Stimulated activated memory B cell treated with anti-CD40 and anti-IgM and Interleukin-4, amounts not matched to agents 10 μg/mL and 1 μg/mL and 100 μg/mL, for 72 hours (primary cell): Measurements from ENCODE around the gene ERC2.

Experiments
- ATAC-seq: fragments of 150-1000 bp; cut with Tn5 transposase; 2 replicates; pipeline ENCODE4 v1.10.0; 2021
- H3K27ac Mint-ChIP-seq: one replicate; pipeline ENCODE4 v1.8.0; 2022; ENCODE audit warnings: mild to moderate bottlenecking, mixed read lengths
- H3K27me3 Mint-ChIP-seq: one replicate; pipeline ENCODE4 v1.8.0; 2022; ENCODE audit warnings: mixed read lengths
- H3K36me3 Mint-ChIP-seq: one replicate; pipeline ENCODE4 v1.8.0; 2022; ENCODE audit warnings: mixed read lengths
- H3K4me1 Mint-ChIP-seq: one replicate; pipeline ENCODE4 v1.8.0; 2022; ENCODE audit warnings: mixed read lengths
- H3K4me3 Mint-ChIP-seq: one replicate; pipeline ENCODE4 v1.8.0; 2022; ENCODE audit warnings: mild to moderate bottlenecking, moderate library complexity, mixed read lengths
- H3K9me3 Mint-ChIP-seq: one replicate; pipeline ENCODE4 v1.8.0; 2022; ENCODE audit warnings: mixed read lengths

Gene ERC2

GRCh38 chr3:56321892-56322291 lies 146.4 kb downstream of the ERC2 start:
- Mint-ChIP-seq H3K36me3 (no peaks in the 10 kb centered on the region), H3K27me3 (peaks cover 11% of the 10 kb centered on the region), H3K4me3 (no peak overlapping the region), H3K4me1 (peaks cover 32% of the 10 kb centered on the region), H3K9me3 (no peaks in the 10 kb centered on the region), H3K27ac (peak overlapping the region; percentile 12)
- ATAC-seq, result peak; percentile 71

- H3K9me3 Mint-ChIP-seq, result no peaks in the 10 kb centered on the region
- no peaks in the 10 kb centered on the region for H3K36me3 Mint-ChIP-seq
- no peak overlapping the region for H3K4me3 Mint-ChIP-seq
- H3K27me3 Mint-ChIP-seq, result peaks cover 6% of the 10 kb centered on the region
- peaks cover 32% of the 10 kb centered on the region for H3K4me1 Mint-ChIP-seq
- no peak overlapping the region for H3K27ac Mint-ChIP-seq
- ATAC-seq, result no peak
Observed at GRCh38 chr3:56321383-56321782, 146.9 kb downstream of the ERC2 start.

GRCh38 chr3:56320883-56321282 lies 147.4 kb downstream of the ERC2 start:
- H3K27ac Mint-ChIP-seq, result no peak overlapping the region
- H3K4me3 Mint-ChIP-seq, result no peak overlapping the region
- no peak for ATAC-seq
- H3K36me3 Mint-ChIP-seq, result no peaks in the 10 kb centered on the region
- peaks cover 6% of the 10 kb centered on the region for H3K27me3 Mint-ChIP-seq
- H3K9me3 Mint-ChIP-seq, result no peaks in the 10 kb centered on the region
- peaks cover 32% of the 10 kb centered on the region for H3K4me1 Mint-ChIP-seq

- no peak overlapping the region for H3K4me3 Mint-ChIP-seq
- no peaks in the 10 kb centered on the region for H3K36me3 Mint-ChIP-seq
- peaks cover 6% of the 10 kb centered on the region for H3K27me3 Mint-ChIP-seq
- ATAC-seq, result no peak
- peaks cover 32% of the 10 kb centered on the region for H3K4me1 Mint-ChIP-seq
- no peak overlapping the region for H3K27ac Mint-ChIP-seq
- H3K9me3 Mint-ChIP-seq, result no peaks in the 10 kb centered on the region
Observed at GRCh38 chr3:56318891-56319290, 149.4 kb downstream of the ERC2 start.

GRCh38 chr3:56316944-56317343 lies 151.3 kb downstream of the ERC2 start:
- no peak for ATAC-seq
- H3K9me3 Mint-ChIP-seq, result no peaks in the 10 kb centered on the region
- no peak overlapping the region for H3K27ac Mint-ChIP-seq

GRCh38 chr3:56314842-56315241 lies 153.4 kb downstream of the ERC2 start:
- Mint-ChIP-seq H3K4me1 (peaks cover 3% of the 10 kb centered on the region), H3K36me3 (no peaks in the 10 kb centered on the region), H3K27ac (no peak overlapping the region), H3K27me3 (peaks cover 6% of the 10 kb centered on the region), H3K9me3 (no peaks in the 10 kb centered on the region), H3K4me3 (no peak overlapping the region)
- ATAC-seq, result no peak

More at GRCh38 chr3:56316944-56317343, 151.3 kb downstream of the ERC2 start:
- Mint-ChIP-seq H3K27me3 (peaks cover 6% of the 10 kb centered on the region), H3K4me3 (no peak overlapping the region), H3K36me3 (no peaks in the 10 kb centered on the region), H3K4me1 (peaks cover 23% of the 10 kb centered on the region)

- Mint-ChIP-seq H3K4me3 (no peak overlapping the region), H3K36me3 (no peaks in the 10 kb centered on the region), H3K27ac (no peak overlapping the region), H3K9me3 (no peaks in the 10 kb centered on the region), H3K27me3 (no peaks in the 10 kb centered on the region), H3K4me1 (no peaks in the 10 kb centered on the region)
- ATAC-seq, result no peak
Observed at GRCh38 chr3:56309465-56309864, 158.8 kb downstream of the ERC2 start.

GRCh38 chr3:56308471-56308870 lies 159.8 kb downstream of the ERC2 start:
- no peak for ATAC-seq
- no peak overlapping the region for H3K27ac Mint-ChIP-seq
- H3K27me3 Mint-ChIP-seq, result no peaks in the 10 kb centered on the region
- H3K36me3 Mint-ChIP-seq, result no peaks in the 10 kb centered on the region
- H3K4me3 Mint-ChIP-seq, result no peak overlapping the region
- no peaks in the 10 kb centered on the region for H3K9me3 Mint-ChIP-seq
- H3K4me1 Mint-ChIP-seq, result peaks cover 4% of the 10 kb centered on the region

- Mint-ChIP-seq H3K27ac (no peak overlapping the region), H3K4me1 (peaks cover 8% of the 10 kb centered on the region), H3K36me3 (no peaks in the 10 kb centered on the region), H3K9me3 (no peaks in the 10 kb centered on the region), H3K4me3 (no peak overlapping the region), H3K27me3 (peaks cover 9% of the 10 kb centered on the region)
- ATAC-seq, result no peak
Observed at GRCh38 chr3:56304069-56304468, 164.2 kb downstream of the ERC2 start.

- Mint-ChIP-seq H3K27ac (no peak overlapping the region), H3K4me1 (peaks cover 8% of the 10 kb centered on the region), H3K36me3 (no peaks in the 10 kb centered on the region), H3K27me3 (peaks cover 9% of the 10 kb centered on the region), H3K9me3 (no peaks in the 10 kb centered on the region), H3K4me3 (no peak overlapping the region)
- ATAC-seq, result peak; percentile 79
Observed at GRCh38 chr3:56303487-56303886, 164.8 kb downstream of the ERC2 start.

GRCh38 chr3:56302417-56302816 lies 165.8 kb downstream of the ERC2 start:
- no peaks in the 10 kb centered on the region for H3K36me3 Mint-ChIP-seq
- ATAC-seq, result no peak
- H3K27me3 Mint-ChIP-seq, result peaks cover 9% of the 10 kb centered on the region
- peaks cover 3% of the 10 kb centered on the region for H3K9me3 Mint-ChIP-seq
- no peak overlapping the region for H3K27ac Mint-ChIP-seq
- H3K4me1 Mint-ChIP-seq, result peaks cover 8% of the 10 kb centered on the region
- H3K4me3 Mint-ChIP-seq, result no peak overlapping the region

GRCh38 chr3:56297281-56297840 lies 170.9 kb downstream of the ERC2 start:
- Mint-ChIP-seq H3K27ac (no peak overlapping the region), H3K9me3 (peaks cover 3% of the 10 kb centered on the region), H3K4me1 (no peaks in the 10 kb centered on the region), H3K4me3 (no peak overlapping the region), H3K27me3 (peaks cover 9% of the 10 kb centered on the region), H3K36me3 (no peaks in the 10 kb centered on the region)
- ATAC-seq, result no peak

- Mint-ChIP-seq H3K27ac (no peak overlapping the region), H3K9me3 (peaks cover 3% of the 10 kb centered on the region), H3K36me3 (no peaks in the 10 kb centered on the region), H3K27me3 (peaks cover 9% of the 10 kb centered on the region), H3K4me3 (no peak overlapping the region), H3K4me1 (no peaks in the 10 kb centered on the region)
- no peak for ATAC-seq
Observed at GRCh38 chr3:56296361-56296760, 171.9 kb downstream of the ERC2 start.

GRCh38 chr3:56295161-56295560 lies 173.1 kb downstream of the ERC2 start:
- Mint-ChIP-seq H3K4me1 (no peaks in the 10 kb centered on the region), H3K36me3 (no peaks in the 10 kb centered on the region), H3K9me3 (peaks cover 3% of the 10 kb centered on the region), H3K4me3 (no peak overlapping the region), H3K27ac (no peak overlapping the region), H3K27me3 (peaks cover 7% of the 10 kb centered on the region)
- no peak for ATAC-seq

- Mint-ChIP-seq H3K27ac (no peak overlapping the region), H3K27me3 (no peaks in the 10 kb centered on the region), H3K36me3 (no peaks in the 10 kb centered on the region), H3K4me3 (no peak overlapping the region), H3K4me1 (no peaks in the 10 kb centered on the region), H3K9me3 (peaks cover 3% of the 10 kb centered on the region)
- ATAC-seq, result no peak
Observed at GRCh38 chr3:56294286-56294685, 174.0 kb downstream of the ERC2 start.

GRCh38 chr3:56291953-56292352 lies 176.3 kb downstream of the ERC2 start:
- no peaks in the 10 kb centered on the region for H3K9me3 Mint-ChIP-seq
- no peaks in the 10 kb centered on the region for H3K27me3 Mint-ChIP-seq
- H3K27ac Mint-ChIP-seq, result no peak overlapping the region
- H3K36me3 Mint-ChIP-seq, result no peaks in the 10 kb centered on the region
- no peaks in the 10 kb centered on the region for H3K4me1 Mint-ChIP-seq
- no peak for ATAC-seq
- H3K4me3 Mint-ChIP-seq, result no peak overlapping the region

GRCh38 chr3:56291244-56291680 lies 177.0 kb downstream of the ERC2 start:
- H3K27me3 Mint-ChIP-seq, result no peaks in the 10 kb centered on the region
- no peak overlapping the region for H3K4me3 Mint-ChIP-seq
- no peak for ATAC-seq
- no peaks in the 10 kb centered on the region for H3K36me3 Mint-ChIP-seq
- H3K9me3 Mint-ChIP-seq, result no peaks in the 10 kb centered on the region
- H3K27ac Mint-ChIP-seq, result no peak overlapping the region
- no peaks in the 10 kb centered on the region for H3K4me1 Mint-ChIP-seq
